Measurements from ENCODE around the gene CGNL1. TPM values are rescaled to one million over a fixed set of nuclear protein-coding genes. Genes with fewer than 3 reads are reported as not detected.

CGNL1 gene
- total and polyA plus RNA-seq, 7 donors: 0.69 to 7.2 (median 2.4) TPM

DNA sequence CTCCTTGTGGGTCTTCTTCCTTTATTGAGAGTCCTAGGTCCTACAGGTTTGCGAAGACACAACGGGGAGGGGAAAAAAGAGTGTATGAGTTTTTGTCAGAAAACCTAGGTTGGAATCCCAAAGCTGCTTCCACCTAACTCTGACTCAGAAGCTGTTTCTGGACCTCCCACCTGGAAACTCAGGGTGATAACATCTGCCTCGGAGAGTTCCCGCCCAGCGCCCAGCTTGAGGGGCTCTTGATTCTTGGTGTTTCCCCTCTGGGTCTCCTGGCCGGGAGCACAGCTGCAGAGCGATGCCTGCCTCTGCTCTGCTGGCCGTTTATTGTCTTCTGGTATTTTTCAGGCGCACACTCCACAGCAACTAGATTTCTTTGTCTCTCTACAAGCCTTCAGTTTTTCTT is 162.5 kb downstream of the CGNL1 start:
- Histone ChIP-seq H3K27ac (no peak overlapping the region), H3K9me3 (no peaks in the 10 kb centered on the region), H3K4me3 (no peak overlapping the region), H3K27me3 (peaks cover 0 to 23% (median 0%) of the 10 kb centered on the region in 3 donors), H3K4me1 (peaks cover 0 to 6% (median 0%) of the 10 kb centered on the region in 4 donors), H3K36me3 (no peaks in the 10 kb centered on the region)
- 92% methylated on average over 9 of the region's 9 CpGs for WGBS, 2 donors
- TF ChIP-seq, protein P1, sequence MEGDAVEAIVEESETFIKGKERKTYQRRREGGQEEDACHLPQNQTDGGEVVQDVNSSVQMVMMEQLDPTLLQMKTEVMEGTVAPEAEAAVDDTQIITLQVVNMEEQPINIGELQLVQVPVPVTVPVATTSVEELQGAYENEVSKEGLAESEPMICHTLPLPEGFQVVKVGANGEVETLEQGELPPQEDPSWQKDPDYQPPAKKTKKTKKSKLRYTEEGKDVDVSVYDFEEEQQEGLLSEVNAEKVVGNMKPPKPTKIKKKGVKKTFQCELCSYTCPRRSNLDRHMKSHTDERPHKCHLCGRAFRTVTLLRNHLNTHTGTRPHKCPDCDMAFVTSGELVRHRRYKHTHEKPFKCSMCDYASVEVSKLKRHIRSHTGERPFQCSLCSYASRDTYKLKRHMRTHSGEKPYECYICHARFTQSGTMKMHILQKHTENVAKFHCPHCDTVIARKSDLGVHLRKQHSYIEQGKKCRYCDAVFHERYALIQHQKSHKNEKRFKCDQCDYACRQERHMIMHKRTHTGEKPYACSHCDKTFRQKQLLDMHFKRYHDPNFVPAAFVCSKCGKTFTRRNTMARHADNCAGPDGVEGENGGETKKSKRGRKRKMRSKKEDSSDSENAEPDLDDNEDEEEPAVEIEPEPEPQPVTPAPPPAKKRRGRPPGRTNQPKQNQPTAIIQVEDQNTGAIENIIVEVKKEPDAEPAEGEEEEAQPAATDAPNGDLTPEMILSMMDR (IDR thresholded peaks at IDR 0.05): no peak
- TF ChIP-seq POLR2AphosphoS5 (IDR thresholded peaks at IDR 0.05): no peak
- no peak for TF ChIP-seq EP300 (IDR thresholded peaks at IDR 0.05)
- no peak for TF ChIP-seq POLR2A (IDR thresholded peaks at IDR 0.05)
- intact Hi-C loops (cut with DNase I): no loop called here
- DNase-seq: no peak

DNA sequence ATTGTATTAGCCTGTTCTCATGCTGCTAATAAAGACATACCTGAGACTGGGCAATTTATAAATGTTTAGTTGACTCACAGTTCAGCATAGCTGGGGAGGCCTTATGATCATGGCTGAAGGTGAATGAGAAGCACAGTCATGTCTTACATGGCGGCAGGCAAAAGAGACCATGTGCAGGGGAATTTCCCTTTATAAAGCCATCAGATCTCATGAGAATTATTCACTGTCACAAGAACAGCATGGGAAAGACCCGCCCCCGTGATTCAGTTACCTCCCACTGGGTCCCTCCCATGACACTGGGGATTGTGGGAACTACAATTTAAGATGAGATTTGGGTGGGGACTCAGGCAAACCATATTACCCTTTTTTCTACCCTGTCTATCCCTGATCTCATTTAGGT is 163.9 kb downstream of the CGNL1 start:
- Histone ChIP-seq H3K27me3 (peaks cover 0 to 23% (median 0%) of the 10 kb centered on the region in 3 donors), H3K9me3 (no peaks in the 10 kb centered on the region), H3K27ac (no peak overlapping the region), H3K36me3 (no peaks in the 10 kb centered on the region), H3K4me3 (no peak overlapping the region), H3K4me1 (peaks cover 0 to 6% (median 4%) of the 10 kb centered on the region in 4 donors)
- intact Hi-C loops (cut with DNase I): no loop called here
- DNase-seq: no peak
- no peak for TF ChIP-seq EP300 (IDR thresholded peaks at IDR 0.05)
- TF ChIP-seq POLR2A (IDR thresholded peaks at IDR 0.05): no peak
- TF ChIP-seq, protein P1 (IDR thresholded peaks at IDR 0.05): no peak
- no peak for TF ChIP-seq POLR2AphosphoS5 (IDR thresholded peaks at IDR 0.05)
- WGBS, 2 donors: 89 to 90% methylated on average over 3 of the region's 3 CpGs

DNA sequence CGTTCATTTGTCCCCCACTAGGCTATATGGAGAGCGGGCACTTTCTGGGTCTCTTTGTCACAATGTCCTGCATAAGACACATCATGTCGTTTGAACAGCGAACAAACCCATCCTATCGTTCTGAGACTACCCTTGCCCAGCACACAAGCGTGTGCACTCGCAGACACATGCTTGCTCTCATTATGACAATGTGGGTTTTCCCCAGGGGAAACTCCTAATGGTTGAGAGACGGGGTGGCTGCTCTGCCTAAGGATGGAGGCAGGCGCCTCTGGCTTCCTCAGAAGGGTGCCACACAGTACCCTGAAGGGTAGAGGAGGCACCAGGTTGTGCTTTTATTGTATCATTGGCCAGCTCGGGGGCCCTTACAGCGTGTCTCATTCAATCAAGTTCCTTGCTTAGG is 164.4 kb downstream of the CGNL1 start:
- DNase-seq: no peak
- peaks cover 0 to 10% (median 8%) of the 10 kb centered on the region in 4 donors for H3K4me1 ChIP-seq
- intact Hi-C loops (cut with DNase I): no loop called here
- peaks cover 0 to 23% (median 0%) of the 10 kb centered on the region in 3 donors for H3K27me3 ChIP-seq
- no peaks in the 10 kb centered on the region for H3K36me3 ChIP-seq
- H3K27ac ChIP-seq: no peak overlapping the region
- no peak overlapping the region for H3K4me3 ChIP-seq
- H3K9me3 ChIP-seq: no peaks in the 10 kb centered on the region
- TF ChIP-seq, protein P1 (IDR thresholded peaks at IDR 0.05): no peak
- TF ChIP-seq EP300 (IDR thresholded peaks at IDR 0.05) (no peak), POLR2A (IDR thresholded peaks at IDR 0.05) (no peak), POLR2AphosphoS5 (IDR thresholded peaks at IDR 0.05) (no peak)
- WGBS, 2 donors: 79 to 81% methylated on average over 11 of the region's 11 CpGs

DNA sequence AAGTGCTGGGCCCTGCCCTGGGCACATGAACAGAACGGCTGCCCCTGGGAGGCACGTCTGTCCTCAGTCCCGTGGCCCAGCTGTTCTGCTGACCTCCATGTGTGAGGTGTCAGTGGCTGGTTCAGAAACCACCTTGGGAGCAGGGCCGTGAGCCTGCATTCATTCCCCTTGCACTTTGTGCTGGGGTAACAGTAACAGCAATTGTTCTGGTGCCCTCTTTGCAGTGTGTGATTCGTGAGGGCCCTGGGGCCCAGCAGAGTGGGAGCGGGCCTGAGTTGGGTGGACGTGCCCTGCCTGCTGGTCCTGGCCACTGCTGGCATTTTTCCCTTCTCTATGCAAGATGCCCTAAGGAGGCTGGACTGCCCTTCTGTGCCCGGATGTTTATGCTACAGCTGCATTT is 165.0 kb downstream of the CGNL1 start:
- Histone ChIP-seq H3K9me3 (no peaks in the 10 kb centered on the region), H3K4me1 (peaks cover 0 to 10% (median 8%) of the 10 kb centered on the region in 4 donors), H3K36me3 (no peaks in the 10 kb centered on the region), H3K27me3 (peaks cover 0 to 23% (median 0%) of the 10 kb centered on the region in 3 donors), H3K4me3 (no peak overlapping the region), H3K27ac (no peak overlapping the region)
- 82 to 89% methylated on average over 8 of the region's 8 CpGs for whole genome bisulfite sequencing, 2 donors
- DNase-seq: no peak
- intact Hi-C loops (cut with DNase I): no loop called here
- TF ChIP-seq EP300 (IDR thresholded peaks at IDR 0.05) (no peak), POLR2A (IDR thresholded peaks at IDR 0.05) (no peak), POLR2AphosphoS5 (IDR thresholded peaks at IDR 0.05) (no peak)
- TF ChIP-seq, protein P1 (IDR thresholded peaks at IDR 0.05): no peak
